GM23338 (cell line): ENCODE measurements around the gene SMARCD2. TPM values are rescaled to one million over a fixed set of nuclear protein-coding genes. Genes with fewer than 3 reads are reported as not detected.

Experiments used
- ATAC-seq: fragments of 200-7000 bp; cut with Tn5 transposase; 3 replicates; pipeline ENCODE4 v1.9.1; 2020
- DNase-seq: peaks from one replicate; pipeline ENCODE4 v3.0.0-alpha.2; 2015; ENCODE audit warnings: low spot score
- H2AFZ ChIP-seq: fragments of 200-600 bp; sonication (generic); 2 replicates; pipeline ENCODE4 v1.8.0; 2016; ENCODE audit warnings: antibody characterized with exemption, mild to moderate bottlenecking, moderate library complexity
- H3F3A ChIP-seq: fragments of 200-600 bp; sonication (generic); replicated peaks from 2 replicates; pipeline ENCODE4 v1.8.0; 2017; ENCODE audit warnings: antibody characterized with exemption, mixed run types, low read depth
- H3K27ac ChIP-seq: fragments of 200-600 bp; sonication (generic); 2 replicates; pipeline ENCODE4 v1.6.1; 2016; ENCODE audit warnings: low read depth
- H3K27me3 ChIP-seq: fragments of 200-600 bp; sonication (generic); 2 replicates; pipeline ENCODE4 v1.8.0; 2016; ENCODE audit warnings: mild to moderate bottlenecking, mixed run types, moderate library complexity; ENCODE audit not compliant: insufficient read depth
- H3K36me3 ChIP-seq: fragments of 200-600 bp; sonication (generic); 2 replicates; pipeline ENCODE4 v1.8.0; 2016; ENCODE audit warnings: mild to moderate bottlenecking; ENCODE audit not compliant: insufficient read depth
- H3K4me1 ChIP-seq: fragments of 200-600 bp; sonication (generic); 2 replicates; pipeline ENCODE4 v1.8.0; 2016; ENCODE audit warnings: mild to moderate bottlenecking, moderate library complexity; ENCODE audit not compliant: insufficient read depth
- H3K4me2 ChIP-seq: fragments of 200-600 bp; sonication (generic); 2 replicates; pipeline ENCODE4 v1.7.1; 2017; ENCODE audit warnings: mixed run types
- H3K4me3 ChIP-seq: fragments of 200-600 bp; sonication (generic); 2 replicates; pipeline ENCODE4 v1.6.1; 2016; ENCODE audit warnings: mixed run types
- H3K79me2 ChIP-seq: fragments of 200-600 bp; sonication (generic); replicated peaks from 2 replicates; pipeline ENCODE4 v1.8.0; 2017; ENCODE audit warnings: mild to moderate bottlenecking; ENCODE audit not compliant: insufficient read depth
- H3K9me2 ChIP-seq: fragments of 200-600 bp; sonication (generic); 2 replicates; pipeline ENCODE4 v1.8.0; 2017; ENCODE audit not compliant: insufficient read depth
- H4K20me1 ChIP-seq: fragments of 200-600 bp; sonication (generic); replicated peaks from 2 replicates; pipeline ENCODE4 v1.8.0; 2017; ENCODE audit warnings: mild to moderate bottlenecking; ENCODE audit not compliant: insufficient read depth
- H3K27ac Mint-ChIP-seq: 2 replicates; pipeline ENCODE4 v1.8.0; 2020; ENCODE audit warnings: inconsistent platforms, mild to moderate bottlenecking, moderate library complexity, mixed read lengths
- H3K27me3 Mint-ChIP-seq: 3 replicates; pipeline ENCODE4 v1.8.0; 2022; ENCODE audit warnings: low read depth, mild to moderate bottlenecking, moderate library complexity, mixed read lengths, inconsistent platforms; ENCODE audit not compliant: insufficient read depth, poor library complexity
- H3K36me3 Mint-ChIP-seq: 3 replicates; pipeline ENCODE4 v1.8.0; 2021; ENCODE audit warnings: low read depth, mild to moderate bottlenecking, inconsistent platforms, moderate library complexity, mixed read lengths
- H3K4me1 Mint-ChIP-seq: 3 replicates; pipeline ENCODE4 v1.8.0; 2020; ENCODE audit warnings: mild to moderate bottlenecking, inconsistent platforms, mixed read lengths
- H3K4me3 Mint-ChIP-seq: 3 replicates; pipeline ENCODE4 v1.8.0; 2021; ENCODE audit warnings: moderate library complexity, mild to moderate bottlenecking, inconsistent platforms, mixed read lengths
- H3K9me3 Mint-ChIP-seq: 3 replicates; pipeline ENCODE4 v1.8.0; 2020; ENCODE audit warnings: moderate library complexity, mild to moderate bottlenecking, inconsistent platforms, mixed read lengths
- CREB1 ChIP-seq: fragments of 250-450 bp; sonication (Bioruptor Pico); IDR thresholded peaks from 2 replicates; pipeline ENCODE4 v1.5.0; 2020; ENCODE audit warnings: low read depth, mild to moderate bottlenecking, moderate library complexity
- EZH2 ChIP-seq: fragments of 200-600 bp; sonication (generic); IDR thresholded peaks from one replicate; pipeline ENCODE4 v1.8.0; 2017; ENCODE audit warnings: antibody characterized with exemption, mild to moderate bottlenecking, low read depth; ENCODE audit not compliant: unreplicated experiment
- EZH2phosphoT487 ChIP-seq: fragments of 200-600 bp; sonication (generic); IDR thresholded peaks from one replicate; pipeline ENCODE4 v1.8.1; 2018; ENCODE audit warnings: antibody characterized with exemption; ENCODE audit not compliant: unreplicated experiment
- JUNB ChIP-seq: IDR thresholded peaks from one replicate; pipeline ENCODE4 v1.6.1; 2016; ENCODE audit warnings: antibody characterized with exemption; ENCODE audit not compliant: unreplicated experiment
- POLR2AphosphoS5 ChIP-seq: IDR thresholded peaks from 2 replicates; pipeline ENCODE4 v1.6.1; 2016; ENCODE audit warnings: antibody characterized with exemption, low read depth
- REST ChIP-seq: IDR thresholded peaks from one replicate; pipeline ENCODE4 v1.6.1; 2018; ENCODE audit warnings: antibody characterized with exemption; ENCODE audit not compliant: unreplicated experiment
- polyA plus RNA-seq: library from polyadenylated mRNA; unstranded; fragments of >200 nt; fragmentation: Nextera tagmentation; extraction: Ambion mirVana; gene quantifications from 2 replicates; pipeline ENCODE4 v1.2.1, GENCODE V29; 2016
- total RNA-seq: library from RNA; depleted of rRNA; stranded (reverse); fragments of >200 nt; shearing (Covaris generic); gene quantifications from 2 replicates; pipeline ENCODE4 v1.2.3, GENCODE V29; 2014
- TF ChIP-seq, protein P1 (sequence below): IDR thresholded peaks from 2 replicates; pipeline ENCODE4 v1.6.1; 2016; ENCODE audit warnings: antibody characterized with exemption

The SMARCD2 gene
- total and polyA plus RNA-seq, 2 experiments from 2014 or later: 36.4 to 133 TPM

GRCh38 chr17:63821804-63822203, 20.7 kb downstream of the SMARCD2 start:
- Mint-ChIP-seq H3K4me3 (no peak overlapping the region), H3K36me3 (peaks cover 100% of the 10 kb centered on the region), H3K27ac (no peak overlapping the region), H3K4me1 (peaks cover 11% of the 10 kb centered on the region), H3K27me3 (peaks cover 15% of the 10 kb centered on the region), H3K9me3 (no peaks in the 10 kb centered on the region; the same call in 2 of the 3 replicates)
- DNase-seq (no peak), ATAC-seq (no peak)
- Histone ChIP-seq H4K20me1 (peaks cover 52% of the 10 kb centered on the region), H3K4me3 (no peak overlapping the region), H3K9me2 (no peaks in the 10 kb centered on the region), H3K36me3 (peaks cover 76% of the 10 kb centered on the region), H2AFZ (no peak overlapping the region), H3K4me2 (no peak overlapping the region), H3K27me3 (no peaks in the 10 kb centered on the region), H3K4me1 (peaks cover 6% of the 10 kb centered on the region; the same call in 1 of the 2 replicates), H3K27ac (no peak overlapping the region), H3K79me2 (peaks cover 16% of the 10 kb centered on the region), H3F3A (peaks cover 40% of the 10 kb centered on the region)
- TF ChIP-seq, protein P1, sequence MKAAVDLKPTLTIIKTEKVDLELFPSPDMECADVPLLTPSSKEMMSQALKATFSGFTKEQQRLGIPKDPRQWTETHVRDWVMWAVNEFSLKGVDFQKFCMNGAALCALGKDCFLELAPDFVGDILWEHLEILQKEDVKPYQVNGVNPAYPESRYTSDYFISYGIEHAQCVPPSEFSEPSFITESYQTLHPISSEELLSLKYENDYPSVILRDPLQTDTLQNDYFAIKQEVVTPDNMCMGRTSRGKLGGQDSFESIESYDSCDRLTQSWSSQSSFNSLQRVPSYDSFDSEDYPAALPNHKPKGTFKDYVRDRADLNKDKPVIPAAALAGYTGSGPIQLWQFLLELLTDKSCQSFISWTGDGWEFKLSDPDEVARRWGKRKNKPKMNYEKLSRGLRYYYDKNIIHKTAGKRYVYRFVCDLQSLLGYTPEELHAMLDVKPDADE: no peak
- TF ChIP-seq POLR2AphosphoS5 (no peak), CREB1 (CRISPR knock-in tag) (no peak)

DNA sequence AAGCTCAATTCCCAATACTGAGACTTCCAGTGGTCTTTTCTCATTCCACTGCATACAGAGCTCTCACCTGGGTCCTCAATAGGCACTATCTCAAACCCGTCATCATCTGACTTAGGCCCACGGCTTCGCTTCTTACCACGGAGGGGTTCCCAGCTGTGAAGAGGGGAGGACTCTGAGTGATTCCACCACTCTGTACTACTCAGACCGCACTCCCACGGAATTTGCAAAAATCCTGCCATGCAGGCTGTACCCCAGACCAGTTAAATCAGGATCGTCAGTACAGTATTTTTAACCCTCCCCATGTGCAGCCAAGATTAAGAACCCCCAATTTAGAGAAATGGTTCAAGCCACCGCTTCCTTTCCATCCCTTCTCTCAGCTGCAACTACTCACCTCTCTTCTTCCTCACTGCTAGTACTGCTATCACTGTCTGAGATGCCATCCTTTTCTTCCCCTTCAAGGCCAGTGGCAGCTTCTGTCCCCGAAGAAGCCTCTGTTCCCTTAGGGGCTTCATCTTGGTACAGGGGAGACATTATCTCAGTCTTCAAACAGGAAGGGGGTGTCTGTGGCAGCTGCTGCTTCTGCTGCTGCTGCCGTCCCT, 21.4 kb downstream of the SMARCD2 start:
- no peak for TF ChIP-seq EZH2phosphoT487
- no peak for TF ChIP-seq REST
- TF ChIP-seq CREB1 (CRISPR knock-in tag): no peak
- no peak for TF ChIP-seq EZH2
- TF ChIP-seq JUNB: no peak
- H3K27me3 Mint-ChIP-seq: peaks cover 13% of the 10 kb centered on the region
- no peak overlapping the region for H3K27ac Mint-ChIP-seq

More for the DNA sequence above, 21.4 kb downstream of the SMARCD2 start:
- Histone ChIP-seq H3K79me2 (peaks cover 11% of the 10 kb centered on the region), H3K27ac (no peak overlapping the region), H3K4me3 (no peak overlapping the region), H3K9me2 (no peaks in the 10 kb centered on the region), H3F3A (peaks cover 43% of the 10 kb centered on the region), H3K36me3 (peaks cover 82% of the 10 kb centered on the region), H4K20me1 (peaks cover 58% of the 10 kb centered on the region), H2AFZ (no peak overlapping the region), H3K27me3 (no peaks in the 10 kb centered on the region), H3K4me1 (peaks cover 6% of the 10 kb centered on the region; the same call in 1 of the 2 replicates), H3K4me2 (no peak overlapping the region)
- ATAC-seq (no peak), DNase-seq (no peak)
- Mint-ChIP-seq H3K9me3 (no peaks in the 10 kb centered on the region; the same call in 2 of the 3 replicates), H3K36me3 (peaks cover 100% of the 10 kb centered on the region), H3K4me3 (no peak overlapping the region), H3K4me1 (peaks cover 9% of the 10 kb centered on the region)
